ENCODE results near the gene RAB1A. TPM values are rescaled to one million over a fixed set of nuclear protein-coding genes. Genes with fewer than 3 reads are reported as not detected.

RAB1A gene
- total and polyA plus RNA-seq, 2 of the 13 experiments (the other 11 are each of a cell fraction or from before 2014, with no cell fraction given): 206 to 226 TPM

GRCh38 chr2:65055422-65056214 is 74.3 kb downstream of the RAB1A start (continued):
- TF ChIP-seq ZNF598 (CRISPR knock-in tag; IDR thresholded peaks at IDR 0.05; ENCODE audit: borderline replicate concordance): peak; percentile 93
- no peak for TF ChIP-seq ZC3H4 (CRISPR knock-in tag; IDR thresholded peaks at IDR 0.05; ENCODE audit: borderline replicate concordance)
- 0 out of 2 replicates have a peak, but pooled peaks have one; percentile 46 for TF ChIP-seq MYNN (CRISPR knock-in tag; IDR thresholded peaks at IDR 0.05; ENCODE audit: low read depth)
- TF ChIP-seq JUNB (CRISPR knock-in tag; IDR thresholded peaks at IDR 0.05; ENCODE audit: borderline replicate concordance): no peak
- 0 out of 2 replicates have a peak, but pooled peaks have one; percentile 4 for TF ChIP-seq ZNF503 (CRISPR knock-in tag; IDR thresholded peaks at IDR 0.05)
- TF ChIP-seq BRF2 (CRISPR knock-in tag; IDR thresholded peaks at IDR 0.05): no peak; the same call in 1 of the 2 replicates
- no peak for TF ChIP-seq ZNF597 (CRISPR knock-in tag; IDR thresholded peaks at IDR 0.05)
- TF ChIP-seq ZBTB2 (CRISPR knock-in tag; IDR thresholded peaks at IDR 0.05; ENCODE audit: low read depth): peak; percentile 78; the same call in 1 of the 2 replicates
- 0 out of 2 replicates have a peak, but pooled peaks have one; percentile 3 for TF ChIP-seq MLX (CRISPR knock-in tag; IDR thresholded peaks at IDR 0.05)
- no peak for TF ChIP-seq ELK4 (CRISPR knock-in tag; IDR thresholded peaks at IDR 0.05; ENCODE audit: borderline replicate concordance)
- TF ChIP-seq HNRNPUL1 (IDR thresholded peaks at IDR 0.05; ENCODE audit: low read depth, low read length): no peak
- peak; percentile 98 for TF ChIP-seq ZNF547 (CRISPR knock-in tag; IDR thresholded peaks at IDR 0.05)
- no peak for TF ChIP-seq ZBTB3 (CRISPR knock-in tag; IDR thresholded peaks at IDR 0.05; ENCODE audit: borderline replicate concordance, low read depth)
- 0 out of 2 replicates have a peak, but pooled peaks have one; percentile 5 for TF ChIP-seq ZNF800 (CRISPR knock-in tag; IDR thresholded peaks at IDR 0.05)
- TF ChIP-seq ATF3 (CRISPR knock-in tag; IDR thresholded peaks at IDR 0.05): no peak
- no peak; the same call in none of the 2 replicates for TF ChIP-seq MXD4 (CRISPR knock-in tag; IDR thresholded peaks at IDR 0.05)
